Parathyroid adenoma (tissue), 2 donors: ENCODE results near the gene ADI1.
A peak's percentile ranks its signal among the peaks of the same experiment; 100 is the strongest.

Experiments
- H2AFZ ChIP-seq: fragments of 300-600 bp; sonication (generic); one replicate; pipeline ENCODE4 v1.7.0; 2017; ENCODE audit warnings: antibody characterized with exemption, mild to moderate bottlenecking
- H3K27ac ChIP-seq: fragments of 300-600 bp; sonication (generic); one replicate; pipeline ENCODE4 v1.7.0; 2017
- H3K27me3 ChIP-seq: fragments of 300-600 bp; sonication (generic); one replicate; pipeline ENCODE4 v1.7.0; 2017; ENCODE audit warnings: low read length; ENCODE audit not compliant: control insufficient read depth, insufficient read depth
- H3K36me3 ChIP-seq: fragments of 300-600 bp; sonication (generic); one replicate; pipeline ENCODE4 v1.7.0; 2017; ENCODE audit warnings: low read length; ENCODE audit not compliant: control insufficient read depth, insufficient read depth
- H3K4me1 ChIP-seq: fragments of 300-600 bp; sonication (generic); one replicate; pipeline ENCODE4 v1.7.0; 2017; ENCODE audit warnings: control low read depth
- H3K4me2 ChIP-seq: fragments of 300-600 bp; sonication (generic); one replicate; pipeline ENCODE4 v1.7.0; 2017; ENCODE audit warnings: low read length
- H3K4me3 ChIP-seq: fragments of 300-600 bp; sonication (generic); one replicate; pipeline ENCODE4 v1.7.0; 2017; ENCODE audit warnings: low read depth, low read length
- H3K79me2 ChIP-seq: fragments of 300-600 bp; sonication (generic); one replicate; pipeline ENCODE4 v1.7.0; 2017; ENCODE audit warnings: control low read depth
- H3K9ac ChIP-seq: fragments of 300-600 bp; sonication (generic); one replicate; pipeline ENCODE4 v1.7.0; 2017; ENCODE audit warnings: mild to moderate bottlenecking
- H3K9me3 ChIP-seq: fragments of 300-600 bp; sonication (generic); one replicate; pipeline ENCODE4 v1.7.0; 2017; ENCODE audit warnings: low read length; ENCODE audit not compliant: control insufficient read depth
- CTCF ChIP-seq: fragments of 300-600 bp; sonication (generic); IDR thresholded peaks from one replicate; pipeline ENCODE4 v1.7.0; 2017; ENCODE audit warnings: antibody characterized with exemption, mild to moderate bottlenecking
- donor health status: primary hyperparathyroidism.

ADI1 gene

GRCh38 chr2:3526871-3527270 lies 7.5 kb upstream of the ADI1 start:
- Histone ChIP-seq H2AFZ (no peak overlapping the region), H3K4me1 (peaks cover 23% of the 10 kb centered on the region), H3K36me3 (no peaks in the 10 kb centered on the region), H3K27me3 (no peaks in the 10 kb centered on the region), H3K9ac (no peak overlapping the region), H3K79me2 (no peaks in the 10 kb centered on the region), H3K4me3 (no peak overlapping the region), H3K4me2 (no peak overlapping the region), H3K27ac (no peak overlapping the region), H3K9me3 (no peaks in the 10 kb centered on the region)
- no peak for TF ChIP-seq CTCF

- Histone ChIP-seq H3K27me3 (no peaks in the 10 kb centered on the region), H3K79me2 (no peaks in the 10 kb centered on the region), H2AFZ (peak overlapping the region; percentile 61), H3K4me3 (no peak overlapping the region), H3K4me1 (peaks cover 23% of the 10 kb centered on the region), H3K4me2 (no peak overlapping the region), H3K36me3 (no peaks in the 10 kb centered on the region), H3K27ac (peak overlapping the region; percentile 33), H3K9ac (no peak overlapping the region), H3K9me3 (no peaks in the 10 kb centered on the region)
- no peak for TF ChIP-seq CTCF
Observed at GRCh38 chr2:3523551-3524041, 4.3 kb upstream of the ADI1 start.

GRCh38 chr2:3522961-3523421 lies 3.7 kb upstream of the ADI1 start:
- H3K27me3 ChIP-seq = no peaks in the 10 kb centered on the region
- no peak overlapping the region for H3K4me3 ChIP-seq
- no peaks in the 10 kb centered on the region for H3K79me2 ChIP-seq
- H3K9ac ChIP-seq = no peak overlapping the region
- H3K9me3 ChIP-seq = no peaks in the 10 kb centered on the region
- peak overlapping the region; percentile 33 for H3K27ac ChIP-seq
- H2AFZ ChIP-seq = peak overlapping the region; percentile 61
- H3K36me3 ChIP-seq = no peaks in the 10 kb centered on the region
- TF ChIP-seq CTCF = no peak
- peak overlapping the region; percentile 11 for H3K4me2 ChIP-seq
- peaks cover 25% of the 10 kb centered on the region for H3K4me1 ChIP-seq

GRCh38 chr2:3520591-3520990 lies 1.3 kb upstream of the ADI1 start:
- Histone ChIP-seq H3K36me3 (no peaks in the 10 kb centered on the region), H3K4me1 (peaks cover 27% of the 10 kb centered on the region), H3K4me2 (peak overlapping the region; percentile 19), H3K4me3 (no peak overlapping the region), H3K27ac (no peak overlapping the region), H3K9me3 (no peaks in the 10 kb centered on the region), H2AFZ (no peak overlapping the region), H3K27me3 (no peaks in the 10 kb centered on the region), H3K79me2 (peaks cover 6% of the 10 kb centered on the region), H3K9ac (no peak overlapping the region)
- TF ChIP-seq CTCF = no peak

- Histone ChIP-seq H3K4me2 (peak overlapping the region; percentile 98), H3K9me3 (no peaks in the 10 kb centered on the region), H3K36me3 (no peaks in the 10 kb centered on the region), H3K27me3 (no peaks in the 10 kb centered on the region), H3K4me3 (peak overlapping the region; percentile 92), H3K79me2 (peaks cover 6% of the 10 kb centered on the region), H3K27ac (peak overlapping the region; percentile 95), H3K9ac (peak overlapping the region; percentile 84), H2AFZ (peak overlapping the region; percentile 96), H3K4me1 (peaks cover 15% of the 10 kb centered on the region)
- TF ChIP-seq CTCF = no peak
Observed at GRCh38 chr2:3518496-3519254, 656 bp downstream of the ADI1 start.
